SK-N-MC (cell line): ENCODE results near the gene IQCC.

Experiments used
- FOXP2 ChIP-seq: optimal IDR thresholded peaks from 2 replicates; pipeline ENCODE3; 2011; ENCODE audit warnings: mild to moderate bottlenecking, moderate library complexity; ENCODE audit not compliant: insufficient read depth; ENCODE audit errors: extremely low read length, control extremely low read depth
- POLR2AphosphoS5 ChIP-seq: IDR thresholded peaks from 2 replicates; pipeline ENCODE4 v1.6.1; 2012; ENCODE audit warnings: mild to moderate bottlenecking, low read depth, low read length, borderline replicate concordance

DNA sequence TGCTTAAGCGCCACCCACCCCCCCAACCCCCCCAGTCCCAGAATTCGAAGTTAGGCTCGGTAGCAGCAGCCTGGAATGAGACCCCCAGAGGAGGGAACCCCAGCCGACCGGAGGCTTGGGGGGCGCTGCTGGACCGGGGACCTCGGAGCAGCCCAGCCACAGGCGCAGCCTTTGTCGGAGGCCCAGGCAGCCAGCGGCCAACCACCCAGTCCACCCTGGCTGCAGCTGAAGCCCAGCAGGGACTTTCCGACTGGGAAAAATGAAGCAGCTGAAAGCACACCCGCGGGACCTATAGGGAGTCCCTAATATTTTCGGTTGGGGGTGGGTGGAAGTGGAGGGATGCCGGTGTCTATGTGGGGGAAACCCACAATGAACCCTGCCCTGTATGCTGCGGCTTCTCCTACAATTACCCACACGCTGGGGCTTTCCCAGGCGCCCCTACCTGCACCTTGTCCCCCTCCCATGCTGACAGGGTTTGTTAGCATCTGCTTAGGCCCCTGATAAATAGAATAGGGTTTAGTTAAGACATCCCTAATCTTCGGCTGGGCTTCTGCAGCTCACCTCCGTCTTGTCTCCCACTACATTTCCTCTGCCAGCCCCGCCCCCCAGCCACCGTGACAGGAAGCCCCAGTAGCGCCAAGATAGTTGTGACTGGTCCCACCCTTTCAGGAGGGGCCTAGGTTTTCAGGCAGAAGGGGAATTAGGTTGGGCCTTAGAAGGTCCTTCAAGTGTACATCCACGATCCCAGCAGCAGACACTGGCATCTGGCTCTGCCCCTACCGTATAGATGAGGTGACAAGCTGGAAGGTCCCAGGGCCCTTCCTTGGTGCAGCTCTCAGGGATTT, 4.2 kb upstream of the IQCC start:
- peak; percentile 53 for TF ChIP-seq POLR2AphosphoS5
- no peak for TF ChIP-seq FOXP2
